Measurements from ENCODE around the gene DNMT3L. TPM values are rescaled to one million over a fixed set of nuclear protein-coding genes. Genes with fewer than 3 reads are reported as not detected.
"Not testable (repeated sequence)": the region's sequence is repeated elsewhere in the genome, so short reads cannot be mapped to it uniquely, and the experiment has no call there.

Gene DNMT3L
- polyA plus RNA-seq (ENCODE audit: insufficient read length in 4 of 4) = under 1 TPM in 1 of 4 donors, not detected in 3; 0.72 TPM

GRCh38 chr21:44261675-44262295 lies at the start of gene DNMT3L:
Gene DNMT3L (minus strand): TSS chr21:44261897. CDS start chr21:44261259, 638 bp downstream.
- no peak for DNase-seq (ENCODE audit: low read depth in 4 of 4, low spot score in 3 of 4)

GRCh38 chr21:44310628-44311507 lies 49.2 kb upstream of the DNMT3L start:
- no peak for DNase-seq (ENCODE audit: low read depth in 4 of 4, low spot score in 3 of 4)

GRCh38 chr21:44306936-44307704 lies 45.4 kb upstream of the DNMT3L start:
- DNase-seq (ENCODE audit: low read depth in 4 of 4, low spot score in 3 of 4) = no peak

GRCh38 chr21:44305691-44306090 lies 44.0 kb upstream of the DNMT3L start:
- DNase-seq (ENCODE audit: low read depth in 4 of 4, low spot score in 3 of 4) = no peak

GRCh38 chr21:44304877-44305293 lies 43.2 kb upstream of the DNMT3L start:
- peak in 1 of 4 donors; percentile 57 for DNase-seq (ENCODE audit: low read depth in 4 of 4, low spot score in 3 of 4)

GRCh38 chr21:44304011-44304616 lies 42.4 kb upstream of the DNMT3L start:
- no peak for DNase-seq (ENCODE audit: low read depth in 4 of 4, low spot score in 3 of 4)

GRCh38 chr21:44303490-44303981 lies 41.8 kb upstream of the DNMT3L start:
- DNase-seq (ENCODE audit: low read depth in 4 of 4, low spot score in 3 of 4) = no peak

- DNase-seq (ENCODE audit: low read depth in 4 of 4, low spot score in 3 of 4) = not testable (repeated sequence)
Measured at GRCh38 chr21:44302573-44303401, 41.1 kb upstream of the DNMT3L start.

GRCh38 chr21:44301961-44302406 lies 40.3 kb upstream of the DNMT3L start:
- DNase-seq (ENCODE audit: low read depth in 4 of 4, low spot score in 3 of 4) = no peak

GRCh38 chr21:44301141-44301540 lies 39.4 kb upstream of the DNMT3L start:
- no peak for DNase-seq (ENCODE audit: low read depth in 4 of 4, low spot score in 3 of 4)

GRCh38 chr21:44300262-44300959 lies 38.7 kb upstream of the DNMT3L start:
- DNase-seq (ENCODE audit: low read depth in 4 of 4, low spot score in 3 of 4) = no peak

GRCh38 chr21:44299458-44300261 lies 38.0 kb upstream of the DNMT3L start, which contains the start of gene PFKL:
Gene PFKL (plus strand): TSS chr21:44300053. CDS start chr21:44300106, 53 bp downstream.
- no peak for DNase-seq (ENCODE audit: low read depth in 4 of 4, low spot score in 3 of 4)

GRCh38 chr21:44299085-44299457 lies 37.4 kb upstream of the DNMT3L start:
- no peak for DNase-seq (ENCODE audit: low read depth in 4 of 4, low spot score in 3 of 4)

GRCh38 chr21:44298301-44298700 lies 36.6 kb upstream of the DNMT3L start:
- DNase-seq (ENCODE audit: low read depth in 4 of 4, low spot score in 3 of 4) = no peak

- peak in 2 of 4 donors; percentile 70 to 72 for DNase-seq (ENCODE audit: low read depth in 4 of 4, low spot score in 3 of 4)
Measured at GRCh38 chr21:44297525-44298290, 36.0 kb upstream of the DNMT3L start.

GRCh38 chr21:44296916-44297315 lies 35.2 kb upstream of the DNMT3L start:
- no peak for DNase-seq (ENCODE audit: low read depth in 4 of 4, low spot score in 3 of 4)

- no peak for DNase-seq (ENCODE audit: low read depth in 4 of 4, low spot score in 3 of 4)
Measured at GRCh38 chr21:44296103-44296519, 34.4 kb upstream of the DNMT3L start.
